Stimulated activated CD8-positive, alpha-beta memory T cell treated with anti-CD3 and anti-CD28 coated beads, Interleukin-4, amount 100 ng/mL, for 24 hours (primary cell): ENCODE data around the gene OSR1.
"Not testable (repeated sequence)": the region's sequence is repeated elsewhere in the genome, so short reads cannot be mapped to it uniquely, and the experiment has no call there.

Experiments
- DNase-seq: peaks from one replicate; pipeline ENCODE4 v3.0.0-alpha.2; 2020; ENCODE audit warnings: low read depth

The OSR1 gene

DNA sequence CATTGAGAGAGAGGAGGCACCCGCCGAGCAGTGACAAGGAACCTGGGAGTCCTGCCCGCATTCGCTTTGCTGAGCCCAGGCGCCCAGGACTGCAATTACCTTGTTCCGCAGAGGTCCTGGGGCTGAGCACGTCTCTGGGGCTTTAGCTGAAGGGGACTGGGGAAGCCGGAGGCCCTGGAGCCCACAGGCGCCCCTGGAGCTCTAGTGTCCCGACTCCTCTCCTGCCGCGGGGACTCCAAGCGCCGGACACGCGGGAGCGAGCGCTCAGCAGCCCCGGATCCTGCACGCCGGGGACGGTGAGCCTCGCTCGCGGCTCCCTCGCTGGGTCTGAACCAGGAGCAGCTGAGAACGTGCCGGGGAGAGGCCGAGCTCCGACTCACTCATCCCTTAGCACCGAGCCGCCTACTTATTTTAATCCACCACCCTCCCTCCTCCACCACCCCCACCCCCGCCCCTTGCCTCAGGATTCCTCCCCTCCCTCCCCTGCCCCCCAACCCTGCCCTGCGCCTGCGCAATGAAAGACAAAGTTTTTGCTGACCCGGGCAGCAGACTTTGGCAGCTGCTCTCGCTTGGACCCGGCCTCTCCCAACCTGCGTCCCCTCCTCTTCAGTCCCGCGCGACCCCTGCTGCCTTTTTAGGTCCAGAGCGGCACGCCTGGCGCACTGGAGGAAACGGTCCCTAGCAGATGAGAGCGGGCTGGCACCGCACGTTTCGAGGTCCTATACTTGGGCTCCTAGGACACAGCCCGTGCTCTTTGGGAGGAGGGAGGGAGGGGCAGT, at the start of gene OSR1:
TSS of gene OSR1 (minus strand) at position 382 of the 779 bp plus-strand sequence. CDS start 4,818 bp downstream, outside the sequence.
- DNase-seq: no peak

DNA sequence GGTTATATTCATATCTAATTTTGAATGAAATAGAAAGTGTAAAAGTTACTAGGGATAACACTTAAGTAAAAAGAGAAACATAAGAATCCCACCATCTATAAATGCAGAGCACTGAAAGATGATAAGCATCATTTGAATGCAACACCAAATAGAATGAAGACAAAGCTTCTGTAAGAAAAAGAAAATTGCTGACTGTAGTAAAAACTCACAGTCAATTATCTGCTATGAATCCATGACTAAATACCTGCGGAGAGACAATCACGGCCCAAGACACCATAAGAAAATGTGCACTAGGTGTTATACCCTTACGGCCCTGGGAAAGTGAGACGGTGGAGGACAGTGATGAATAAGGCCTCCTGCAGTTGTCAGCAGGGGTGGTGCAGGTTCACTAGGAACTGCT, 45.4 kb upstream of the OSR1 start:
- DNase-seq: no peak

DNA sequence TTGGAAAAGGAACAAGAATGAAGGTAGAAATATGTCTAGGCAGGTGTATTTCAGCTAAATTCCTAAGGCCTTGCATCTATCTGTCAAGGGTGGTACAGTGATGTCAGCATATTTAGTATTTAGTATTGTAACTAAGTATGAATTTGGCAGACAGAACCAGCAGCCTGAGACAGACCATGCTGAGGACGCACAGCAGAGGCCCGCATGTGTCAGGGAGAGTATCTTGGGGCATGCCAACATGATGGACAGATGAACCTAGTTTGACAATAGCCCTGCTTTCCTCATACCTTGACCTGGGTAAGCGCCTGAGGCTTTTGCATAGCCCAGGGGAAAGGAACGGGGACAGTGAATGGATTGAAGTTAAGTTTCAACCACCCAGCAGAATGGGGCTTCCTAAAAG, 33.8 kb upstream of the OSR1 start:
- no peak for DNase-seq

DNA sequence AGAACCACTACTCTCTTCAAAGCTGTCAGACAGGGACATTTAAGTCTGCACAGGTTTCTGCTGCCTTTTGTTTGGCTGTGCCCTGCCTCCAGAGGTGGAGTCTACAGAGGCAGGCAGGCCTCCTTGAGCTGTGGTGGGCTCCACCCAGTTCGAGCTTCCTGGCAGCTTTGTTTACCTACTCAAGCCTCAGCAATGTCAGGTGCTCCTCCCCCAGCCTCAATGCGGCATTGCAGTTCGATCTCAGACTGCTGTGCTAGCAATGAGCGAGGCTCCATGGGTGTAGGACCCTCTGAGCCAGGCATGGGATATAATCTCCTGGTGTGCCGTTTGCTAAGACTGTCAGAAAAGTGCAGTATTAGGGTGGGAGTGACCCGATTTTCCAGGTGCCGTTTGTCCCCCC, 31.0 kb upstream of the OSR1 start:
- not testable (repeated sequence) for DNase-seq

DNA sequence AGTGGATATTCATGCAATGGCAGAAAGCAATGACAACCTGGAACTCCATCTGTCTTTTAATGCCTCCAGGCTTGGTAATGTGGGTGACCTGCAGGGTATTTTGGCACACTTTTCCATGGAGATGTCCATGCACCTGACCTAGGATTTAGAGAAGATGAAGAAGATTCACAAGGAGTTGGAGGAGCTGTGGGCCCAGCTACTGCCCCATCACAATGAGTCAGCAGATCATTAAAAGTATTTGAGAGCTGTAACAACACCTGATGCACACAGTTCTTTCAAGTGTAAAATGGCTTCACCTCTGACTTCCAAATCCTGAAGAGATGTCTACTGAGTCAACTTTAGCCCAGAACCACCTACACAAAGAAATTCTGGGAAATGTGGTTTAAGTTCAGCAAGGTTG, 22.1 kb upstream of the OSR1 start:
- DNase-seq: no peak

DNA sequence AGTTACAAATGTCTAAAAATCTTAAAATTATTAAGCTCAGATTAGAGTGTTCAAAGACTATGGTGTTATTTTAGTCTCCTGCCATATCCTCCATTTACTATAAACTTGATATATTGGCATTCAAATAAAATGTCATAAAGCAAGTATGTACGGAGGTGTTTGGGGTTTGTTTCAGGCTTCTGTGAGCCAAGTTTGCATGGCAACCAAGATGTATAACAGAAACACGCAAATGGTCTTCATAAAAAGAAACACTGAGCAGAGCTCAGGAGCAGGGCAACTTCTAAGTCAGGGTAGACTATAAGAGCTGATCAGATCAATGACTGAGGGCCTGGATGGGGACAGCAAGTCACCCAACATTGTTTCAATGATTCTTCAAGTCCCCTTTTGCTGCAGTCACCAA, 20.5 kb upstream of the OSR1 start:
- DNase-seq: no peak

DNA sequence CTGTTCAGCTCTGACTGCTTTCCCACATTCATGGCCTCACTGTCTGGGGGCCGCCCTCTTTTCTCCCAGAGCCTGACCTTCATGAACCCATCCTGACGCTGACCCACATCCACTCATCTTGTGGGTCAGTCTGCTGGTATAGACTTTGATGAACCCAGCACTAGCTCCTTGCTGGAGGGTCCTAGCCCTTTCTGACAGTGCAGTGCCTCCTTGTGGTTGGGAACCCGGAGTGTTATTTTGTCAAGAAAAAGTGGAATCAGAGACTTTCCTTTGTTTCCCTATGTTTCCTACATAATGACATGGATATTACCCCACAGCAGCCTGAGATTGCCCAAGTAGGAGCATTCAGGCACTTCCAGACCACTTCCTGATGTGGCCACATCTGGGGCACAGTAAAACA, 19.3 kb upstream of the OSR1 start:
- DNase-seq: no peak

DNA sequence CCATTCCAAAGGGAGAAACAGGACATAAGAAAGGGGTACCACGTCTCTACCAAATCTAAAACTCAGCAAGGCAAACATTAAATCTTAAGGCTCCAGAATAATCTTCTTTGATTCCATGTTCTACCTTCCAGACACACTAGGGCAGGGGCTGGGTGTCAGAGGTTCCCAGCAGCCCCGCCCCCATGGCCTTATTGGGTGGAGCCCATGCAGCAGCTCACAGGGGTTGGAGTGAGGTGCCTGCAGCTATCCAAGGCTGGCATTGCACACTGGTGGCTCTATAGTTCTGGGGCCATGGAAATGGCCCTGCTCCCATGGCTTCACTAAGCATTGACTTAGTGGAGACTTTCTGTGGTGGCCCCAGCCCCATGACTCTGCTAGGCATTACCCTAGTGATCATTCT, 14.9 kb upstream of the OSR1 start:
- DNase-seq: no peak

DNA sequence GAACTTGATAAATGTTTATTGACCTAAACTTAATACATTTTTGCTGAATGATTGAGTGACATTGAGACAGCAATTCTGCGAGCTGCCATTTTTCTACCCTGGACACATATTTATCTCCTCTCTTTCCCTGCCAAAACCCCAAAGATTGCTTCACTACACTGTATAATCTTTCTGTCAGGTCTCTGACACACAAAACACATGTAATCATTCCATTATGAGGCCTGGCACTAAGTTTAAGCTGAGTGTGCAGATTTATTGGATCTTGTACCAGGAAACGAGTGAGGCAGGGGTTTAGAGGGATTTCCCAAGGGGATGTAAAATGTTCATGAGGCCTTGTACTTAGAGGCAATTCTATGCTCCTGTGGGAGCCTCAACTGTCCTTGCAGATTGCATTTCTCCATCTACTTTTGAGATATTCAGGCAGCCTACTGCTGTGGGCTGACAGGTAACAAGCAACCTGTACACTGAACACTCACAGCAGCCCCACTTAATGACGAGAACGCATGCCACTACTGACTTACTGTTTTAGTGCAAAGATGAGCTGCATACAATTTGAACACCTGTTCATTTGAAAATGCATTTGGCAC, 13.7 kb upstream of the OSR1 start:
- no peak for DNase-seq

DNA sequence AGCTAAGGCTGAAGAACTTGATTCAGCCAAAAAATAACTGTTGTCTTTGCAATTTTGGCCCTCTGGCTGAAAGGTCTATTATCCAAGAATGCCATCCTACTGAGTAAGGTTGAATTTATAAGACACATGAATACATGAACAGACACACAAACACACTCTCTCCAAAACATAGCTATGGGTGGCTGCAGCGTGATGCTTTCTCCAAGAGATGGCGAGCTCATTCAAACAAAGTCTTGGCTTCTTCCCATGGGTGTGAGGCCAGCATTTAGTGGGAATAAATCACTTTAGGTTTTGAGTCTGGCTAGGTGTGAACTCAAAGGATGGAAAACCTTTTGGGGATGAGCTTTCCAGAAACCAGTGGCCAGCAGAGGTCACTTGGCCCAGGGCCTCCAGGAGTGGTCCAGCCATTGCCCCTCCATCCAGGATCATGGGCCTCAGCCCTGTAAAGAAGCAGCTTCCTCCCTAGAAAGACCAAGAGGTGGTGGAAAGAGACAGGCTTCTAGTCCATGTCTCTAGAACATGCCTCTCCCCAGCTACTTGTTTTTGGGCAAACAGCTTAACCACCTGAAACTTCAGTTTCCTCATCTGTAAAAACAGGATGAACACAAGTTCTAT, 11.0 kb upstream of the OSR1 start:
- DNase-seq: no peak

DNA sequence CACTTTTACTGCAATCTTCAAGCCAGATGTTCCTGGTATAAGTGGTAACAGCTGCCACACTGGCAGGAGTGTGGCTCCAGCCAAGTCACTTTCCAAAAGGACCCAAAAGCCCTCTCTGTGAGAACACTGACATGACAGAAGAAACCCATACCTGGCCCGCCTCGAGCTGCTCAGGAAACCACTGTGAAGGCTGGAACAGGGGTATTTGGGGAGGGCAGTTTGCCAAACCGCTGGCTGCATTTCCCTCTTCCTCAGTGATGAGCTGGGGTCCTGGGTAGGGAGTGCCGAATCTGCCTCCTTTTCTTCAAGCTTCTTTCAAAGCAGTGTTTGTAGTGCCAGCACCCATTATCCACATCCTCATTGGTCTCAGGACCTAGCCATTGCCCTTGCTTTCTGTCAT, 10.3 kb upstream of the OSR1 start:
- DNase-seq: no peak

DNA sequence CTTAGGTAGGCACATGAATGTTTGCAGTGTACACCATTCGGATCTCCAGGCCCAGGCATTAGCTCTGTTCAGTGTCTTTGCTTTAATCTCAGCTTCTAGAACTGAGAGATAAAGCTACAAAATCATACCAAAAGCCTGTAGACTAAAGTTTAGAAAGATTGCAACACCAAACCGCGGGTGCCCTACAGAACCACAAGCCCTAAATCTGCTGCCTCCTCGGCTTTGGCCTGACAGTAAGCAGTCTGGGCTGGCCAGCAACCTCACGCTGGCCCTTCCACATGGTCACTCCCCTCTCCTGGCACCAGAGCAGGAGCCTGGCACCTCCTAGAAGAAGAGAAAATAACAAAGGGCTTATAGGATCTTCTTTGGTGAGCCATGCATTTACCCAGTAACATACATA, 8.9 kb upstream of the OSR1 start:
- no peak for DNase-seq

DNA sequence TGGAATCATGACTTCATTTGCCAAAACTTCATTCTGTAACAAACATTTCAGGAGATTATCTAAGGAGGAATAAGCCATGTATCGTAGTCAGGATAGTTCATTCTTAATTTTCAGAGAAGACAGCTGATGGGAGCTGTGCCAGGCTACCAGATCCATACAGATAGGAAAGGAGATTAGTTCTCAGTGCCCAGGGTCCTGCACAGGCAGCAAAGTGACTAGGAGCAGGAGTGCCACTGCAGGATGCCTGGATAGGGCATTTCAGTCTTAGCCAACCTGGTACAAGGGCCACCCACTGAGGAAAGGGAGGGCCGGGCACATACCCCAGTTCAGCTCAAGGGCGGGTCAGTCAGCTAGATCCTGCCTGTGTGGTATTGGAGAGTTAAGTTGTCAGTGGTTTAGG, 6.7 kb upstream of the OSR1 start:
- DNase-seq: no peak

DNA sequence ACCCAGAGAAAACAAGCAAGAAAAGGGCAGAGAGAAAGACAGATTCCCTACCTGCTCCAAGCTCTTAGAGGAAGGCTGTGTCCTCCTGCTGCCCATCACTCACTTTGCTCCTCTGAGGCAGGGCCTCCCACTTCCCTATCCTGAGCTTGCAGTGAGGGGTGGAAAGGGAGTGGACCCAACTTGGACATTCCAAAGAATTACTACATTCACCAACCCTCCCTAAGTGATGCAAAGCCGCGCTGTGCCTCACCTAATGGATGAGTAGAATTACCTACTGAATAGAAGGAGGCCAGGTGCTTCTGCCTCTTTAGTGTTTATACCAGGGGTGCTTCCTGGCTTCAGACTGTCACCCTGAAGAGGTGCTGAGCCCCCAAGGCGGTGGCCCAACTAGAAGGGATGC, 5.6 kb upstream of the OSR1 start:
- DNase-seq: no peak

DNA sequence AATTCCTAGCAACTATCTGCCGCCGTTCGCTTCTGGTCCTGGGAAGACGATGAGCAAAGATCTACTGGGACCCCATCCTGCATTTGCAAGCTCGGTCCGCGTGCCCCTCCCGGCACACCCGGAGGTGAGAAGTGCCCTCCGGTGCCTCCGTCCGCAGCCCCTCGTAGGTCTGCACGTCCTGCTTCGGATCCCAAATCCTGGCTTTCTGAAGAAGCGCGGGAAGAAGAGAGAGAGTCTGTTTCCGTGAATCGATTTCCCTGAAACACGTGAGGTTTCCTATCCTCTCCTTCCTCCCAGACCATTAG, 5.0 kb upstream of the OSR1 start:
- DNase-seq: no peak

DNA sequence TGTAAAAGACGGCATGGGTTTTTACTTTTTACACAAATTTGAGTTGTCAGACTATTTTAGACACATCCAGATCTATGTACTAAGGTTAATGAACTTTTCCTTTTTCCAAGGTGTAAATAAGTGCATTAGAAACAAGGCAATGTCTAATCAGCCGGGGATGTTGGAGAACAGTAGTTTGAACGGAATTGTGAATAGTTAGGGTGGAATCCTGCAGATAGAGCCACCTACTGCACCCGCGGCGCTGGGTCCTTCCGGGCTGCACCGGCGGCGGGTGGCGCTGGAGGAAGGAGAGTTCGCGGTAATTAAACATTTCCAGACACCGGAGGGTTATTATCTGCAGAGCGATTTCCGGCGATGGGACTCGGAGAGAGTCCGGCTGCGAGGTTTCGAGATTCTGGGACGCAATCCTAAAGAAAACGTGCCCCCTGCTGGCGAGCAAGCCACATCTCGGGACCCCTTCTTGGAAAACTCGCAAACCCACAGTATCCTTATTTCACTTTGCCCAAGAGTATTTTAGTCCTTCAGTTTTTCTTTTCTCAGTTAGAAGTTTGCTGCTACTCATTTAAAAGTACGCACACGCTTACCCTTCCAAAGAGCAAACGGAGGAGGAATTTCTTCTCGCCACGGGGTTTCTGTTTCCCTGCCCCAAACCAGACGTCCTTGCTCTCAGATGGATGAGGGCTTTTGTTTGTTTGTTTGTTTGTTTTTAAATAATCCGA, 4.5 kb upstream of the OSR1 start:
- DNase-seq: no peak

DNA sequence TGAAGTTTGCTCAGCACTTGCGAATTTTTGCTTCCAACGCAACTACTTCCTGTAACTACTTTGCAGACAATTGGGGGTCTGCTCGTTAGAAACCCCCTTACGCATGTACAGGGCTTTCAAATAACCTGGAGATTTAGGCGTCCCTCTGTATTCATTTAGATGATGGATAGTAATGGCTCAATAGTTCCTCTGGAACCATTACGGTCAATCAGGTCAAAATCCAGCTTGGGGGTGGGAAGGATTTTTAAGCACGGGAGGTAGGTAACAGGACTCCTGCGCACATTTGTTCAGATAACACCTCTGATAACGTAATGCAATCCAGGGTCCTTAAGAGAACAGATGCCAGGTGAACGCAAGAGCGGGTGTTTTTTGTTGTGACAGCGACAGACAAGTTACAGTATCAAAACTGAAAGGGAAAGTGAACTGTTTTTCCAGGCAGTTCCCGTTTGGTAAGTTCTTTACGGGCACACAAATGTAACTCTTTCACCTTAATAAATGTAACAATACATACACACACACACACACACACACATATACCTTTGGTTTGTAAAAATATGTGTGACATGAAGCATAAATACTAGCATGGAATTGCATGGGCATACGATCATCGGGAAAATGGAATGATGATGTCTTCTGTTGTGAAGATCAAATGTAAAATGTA, 3.8 kb upstream of the OSR1 start:
- DNase-seq: no peak

DNA sequence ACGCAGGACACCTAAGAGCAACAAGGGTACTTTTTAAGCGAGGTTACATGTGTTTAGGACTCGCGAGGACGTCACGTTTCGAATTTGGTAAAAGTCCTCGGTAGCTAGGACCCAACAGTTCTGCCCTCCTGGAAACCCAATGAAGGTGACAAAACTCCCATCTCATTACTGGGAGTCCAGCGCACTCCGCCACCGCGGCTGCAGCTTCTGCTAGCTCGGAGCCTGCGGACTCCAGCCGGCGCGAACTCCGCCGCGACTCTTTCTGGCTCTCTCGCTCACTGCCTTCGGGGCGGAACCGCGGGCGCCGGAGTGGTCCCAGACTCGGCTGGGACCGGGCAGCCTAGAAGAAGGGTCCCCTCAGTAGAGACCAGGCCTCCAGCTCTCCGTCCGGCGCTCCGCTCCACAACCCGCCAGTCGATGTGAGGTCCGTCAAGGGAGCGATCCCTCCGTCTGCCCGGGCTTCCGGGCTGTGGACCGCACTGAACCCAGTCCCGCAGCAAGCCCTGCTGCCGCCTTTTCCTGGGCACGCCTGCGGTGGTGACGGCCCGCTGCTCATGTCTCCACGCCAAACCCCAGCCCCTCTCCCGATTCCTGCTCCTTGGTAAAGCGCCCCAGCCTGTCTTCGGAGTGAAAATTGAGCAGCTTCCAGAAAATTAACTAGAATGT, 3.0 kb upstream of the OSR1 start:
- DNase-seq: no peak

DNA sequence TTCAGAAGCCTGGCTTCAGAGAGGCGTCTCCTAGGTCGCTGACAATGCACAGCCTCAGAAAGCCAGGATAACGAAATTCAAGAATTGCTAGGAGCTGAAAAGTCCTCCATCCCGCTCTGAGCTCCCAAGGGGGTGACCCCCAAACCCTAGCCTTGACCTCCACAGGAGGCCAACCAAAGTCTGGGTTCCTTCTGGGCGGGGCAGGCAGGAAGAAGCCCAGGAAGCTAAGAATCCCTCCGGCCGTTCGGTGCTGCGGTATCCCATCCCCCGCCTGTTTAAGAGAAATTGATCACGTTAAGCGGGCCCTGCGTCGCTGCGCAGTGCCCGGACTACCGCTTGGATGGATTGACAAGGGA, 2.5 kb upstream of the OSR1 start:
- DNase-seq: no peak

DNA sequence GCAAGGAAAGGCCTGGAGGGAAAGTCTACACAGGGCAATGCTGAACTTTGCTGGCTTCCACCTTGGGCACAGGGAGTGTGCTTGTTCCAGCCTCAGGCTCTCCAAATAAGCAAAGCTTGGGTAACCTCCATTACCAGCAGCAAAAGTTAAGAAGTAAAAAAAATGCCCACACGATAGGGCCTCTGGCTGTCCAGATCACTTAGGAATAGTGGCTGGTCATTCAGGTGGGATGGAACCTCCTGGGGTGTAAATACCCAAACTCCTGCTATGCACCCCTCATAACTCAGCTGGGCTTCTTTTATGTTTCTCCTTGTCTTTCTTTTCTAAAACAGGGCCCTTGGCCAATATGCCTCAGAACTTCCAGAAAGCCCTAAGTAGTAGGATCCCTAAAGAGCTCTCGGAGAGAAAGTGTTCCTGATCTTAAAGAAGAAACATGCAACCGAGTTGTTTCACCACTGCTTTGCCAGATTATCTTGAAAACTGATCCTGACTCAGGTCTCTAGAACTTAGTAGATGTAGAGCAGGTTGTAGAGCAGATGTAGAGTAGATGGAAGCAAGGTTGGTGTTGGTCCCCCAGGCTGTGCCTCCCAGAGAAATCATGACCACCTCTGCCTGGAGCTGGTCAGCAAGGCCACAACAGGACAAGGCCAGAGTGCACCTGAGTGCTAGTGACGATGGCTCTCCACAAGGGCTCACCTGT, 2.0 kb upstream of the OSR1 start:
- no peak for DNase-seq

DNA sequence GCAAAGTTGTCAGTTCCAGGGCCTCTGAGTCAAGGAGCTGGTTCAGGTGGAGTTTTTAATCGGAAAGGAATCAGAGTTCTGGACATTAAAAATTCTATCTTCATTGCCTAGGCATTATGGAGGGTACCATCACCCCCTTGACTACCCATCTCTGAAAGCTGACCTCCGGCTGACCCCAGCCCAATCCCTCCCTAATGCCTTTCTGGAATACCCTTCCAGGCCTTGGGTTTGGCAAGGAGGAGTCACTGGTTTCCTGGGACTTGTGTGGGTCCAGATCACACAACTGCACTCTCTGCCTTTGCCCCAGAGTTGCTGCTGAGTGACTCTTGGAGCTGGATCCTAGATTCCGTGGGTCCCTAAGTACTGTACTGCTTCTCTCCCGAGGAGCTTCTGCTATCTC, 1.0 kb upstream of the OSR1 start:
- no peak for DNase-seq

DNA sequence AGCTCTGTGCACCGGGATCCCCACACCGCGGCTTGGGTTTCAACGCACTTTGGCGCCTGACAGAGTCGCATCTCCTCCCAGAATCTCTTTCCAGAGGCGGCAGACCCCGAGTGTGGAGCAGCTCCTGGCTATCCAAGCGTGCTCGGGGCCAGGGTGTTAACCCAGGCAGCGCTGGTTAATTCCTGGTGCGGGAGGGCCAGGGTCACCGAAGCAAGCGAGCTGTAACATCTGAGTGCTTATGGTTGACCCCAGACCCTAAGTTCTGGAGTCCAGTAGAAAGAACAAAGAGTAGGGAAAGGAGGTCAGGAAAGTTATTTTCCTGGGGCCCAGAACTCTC, 566 bp upstream of the OSR1 start:
- DNase-seq: no peak
